Glomerular visceral epithelial cell (primary cell): ENCODE results near the gene GHDC.
"Not testable (repeated sequence)": the region's sequence is repeated elsewhere in the genome, so short reads cannot be mapped to it uniquely, and the experiment has no call there.

Experiments used
- DNase-seq: peaks from one replicate; pipeline ENCODE4 v3.0.0-alpha.2; 2016; ENCODE audit errors: extremely low spot score

The GHDC gene, protein sequence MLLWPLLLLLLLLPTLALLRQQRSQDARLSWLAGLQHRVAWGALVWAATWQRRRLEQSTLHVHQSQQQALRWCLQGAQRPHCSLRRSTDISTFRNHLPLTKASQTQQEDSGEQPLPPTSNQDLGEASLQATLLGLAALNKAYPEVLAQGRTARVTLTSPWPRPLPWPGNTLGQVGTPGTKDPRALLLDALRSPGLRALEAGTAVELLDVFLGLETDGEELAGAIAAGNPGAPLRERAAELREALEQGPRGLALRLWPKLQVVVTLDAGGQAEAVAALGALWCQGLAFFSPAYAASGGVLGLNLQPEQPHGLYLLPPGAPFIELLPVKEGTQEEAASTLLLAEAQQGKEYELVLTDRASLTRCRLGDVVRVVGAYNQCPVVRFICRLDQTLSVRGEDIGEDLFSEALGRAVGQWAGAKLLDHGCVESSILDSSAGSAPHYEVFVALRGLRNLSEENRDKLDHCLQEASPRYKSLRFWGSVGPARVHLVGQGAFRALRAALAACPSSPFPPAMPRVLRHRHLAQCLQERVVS

DNA sequence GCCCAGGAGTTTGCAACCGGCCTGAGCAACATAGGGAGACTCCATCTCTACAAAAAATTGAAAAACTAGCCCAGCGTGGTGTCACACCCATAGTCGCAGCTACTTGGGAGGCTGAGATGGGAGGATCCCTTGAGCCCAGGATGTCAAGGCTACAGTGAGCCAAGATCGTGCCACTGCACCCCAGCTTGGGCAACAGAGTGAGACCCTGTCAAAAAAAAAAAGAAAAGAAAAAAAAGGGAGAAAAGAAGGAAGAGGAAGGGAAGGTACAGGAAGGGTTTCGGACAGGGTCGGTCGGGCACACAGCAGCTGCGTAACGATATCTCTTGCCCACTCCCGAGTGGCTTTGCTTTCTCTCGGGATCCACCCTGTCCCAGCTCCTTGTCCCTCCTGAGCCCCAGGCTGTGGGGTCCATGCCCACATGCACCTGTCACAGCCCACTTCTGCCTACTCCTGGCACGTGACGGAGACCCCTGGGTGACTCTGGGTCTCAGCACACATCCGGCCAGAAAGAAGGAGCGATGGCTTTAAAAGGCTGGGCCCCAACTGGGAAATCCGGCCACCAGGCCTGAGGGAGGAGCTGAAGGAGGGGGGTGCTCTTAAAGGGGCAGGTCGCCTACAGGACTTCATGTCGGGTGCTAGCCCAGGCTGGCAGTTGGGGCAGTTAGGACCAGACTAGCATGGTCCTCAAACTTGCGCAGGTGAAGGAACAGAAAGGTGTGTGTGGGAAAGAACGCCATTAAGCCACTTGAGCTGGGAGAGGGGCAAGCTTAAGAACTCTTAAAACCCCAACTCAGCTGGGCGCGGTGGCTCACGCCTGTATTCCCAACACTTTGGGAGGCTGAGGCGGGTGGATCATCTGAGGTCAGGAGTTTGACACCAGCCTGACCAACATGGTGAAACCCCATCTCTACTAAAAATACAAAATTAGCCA lies at the start of gene GHDC:
Gene GHDC, minus strand, starts transcription at position 526 of the 931 bp plus-strand sequence. CDS start 913 bp downstream, outside the sequence.
- peak; percentile 74 for DNase-seq

DNA sequence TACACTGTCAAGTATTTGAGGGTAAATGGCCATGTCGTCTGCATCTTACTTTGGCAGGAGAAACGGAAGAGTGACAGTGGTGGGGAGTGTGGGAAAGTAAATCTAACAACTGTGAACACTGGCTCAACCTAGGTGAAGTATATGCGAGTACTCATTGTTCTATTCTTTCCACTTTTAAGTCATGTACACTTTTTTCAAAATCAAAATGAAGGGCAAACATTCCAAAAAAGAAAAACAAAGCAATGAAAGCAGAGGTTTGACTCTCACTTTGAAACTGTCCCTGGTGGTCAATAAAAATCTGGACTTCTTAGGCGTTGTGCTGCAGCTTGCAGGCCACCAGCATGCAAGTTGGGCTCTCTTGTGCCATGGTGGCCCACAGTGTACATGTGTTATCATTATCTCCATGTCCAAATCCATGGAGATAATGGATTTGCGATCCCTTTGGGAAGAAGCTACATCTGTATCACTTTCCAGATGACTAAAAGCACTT lies 49.2 kb upstream of the GHDC start:
- no peak for DNase-seq

GRCh38 chr17:42241871-42242270 lies 47.6 kb upstream of the GHDC start:
- DNase-seq, result no peak

DNA sequence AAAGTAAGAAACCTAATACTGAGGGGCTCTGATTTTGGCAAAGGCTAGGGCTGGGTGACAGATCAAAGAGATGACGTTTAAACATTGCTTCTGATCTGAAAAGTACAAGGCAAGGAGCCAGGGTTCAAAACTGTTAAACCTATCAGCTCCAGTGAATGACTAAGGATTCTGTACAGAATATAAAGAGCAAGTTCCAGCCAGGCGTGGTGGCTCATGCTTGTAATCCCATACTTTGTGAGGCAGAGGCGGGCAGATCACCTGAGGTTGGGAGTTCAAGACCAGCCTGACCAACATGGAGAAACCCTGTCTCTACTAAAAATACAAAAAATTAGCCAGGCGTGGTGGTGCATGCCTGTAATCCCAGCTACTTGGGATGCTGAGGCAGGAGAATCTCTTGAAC lies 46.6 kb upstream of the GHDC start:
- not testable (repeated sequence) for DNase-seq

DNA sequence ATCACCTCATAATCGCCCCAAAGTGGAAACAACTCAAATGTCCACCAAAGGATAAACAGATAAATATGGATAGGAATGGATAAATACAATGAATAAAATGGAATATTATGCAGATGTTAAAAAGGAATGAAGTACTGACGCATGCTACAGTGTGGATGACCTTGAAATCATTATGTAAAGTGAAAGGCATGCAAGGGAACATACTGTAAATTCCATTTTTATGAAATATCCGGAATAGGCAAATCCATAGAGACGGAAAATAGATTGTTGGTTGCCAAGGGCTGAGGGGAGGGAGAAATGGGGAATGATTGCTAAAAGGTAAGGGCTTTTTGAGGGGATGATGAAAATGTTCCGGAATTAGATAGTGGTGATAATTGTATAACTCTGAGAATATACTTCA lies 45.9 kb upstream of the GHDC start:
- DNase-seq, result no peak

DNA sequence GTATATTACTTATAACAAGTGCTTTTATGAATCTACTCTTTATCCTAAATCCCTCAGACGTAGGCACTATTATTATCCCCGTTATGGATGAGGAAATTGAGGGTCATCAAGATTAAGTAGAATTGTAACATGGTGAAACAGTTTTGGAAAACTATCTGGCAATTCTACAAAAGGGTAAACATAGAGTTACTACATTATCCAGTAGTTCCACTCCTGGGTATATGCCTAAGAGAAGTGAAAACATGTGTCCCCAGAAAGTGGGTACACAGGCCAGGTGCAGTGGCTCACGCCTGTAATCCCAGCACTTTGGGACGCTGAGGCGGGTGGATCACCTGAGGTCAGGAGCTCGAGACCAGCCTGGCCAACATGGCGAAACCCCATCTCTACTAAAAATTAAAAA lies 45.3 kb upstream of the GHDC start:
- DNase-seq, result not testable (repeated sequence)

DNA sequence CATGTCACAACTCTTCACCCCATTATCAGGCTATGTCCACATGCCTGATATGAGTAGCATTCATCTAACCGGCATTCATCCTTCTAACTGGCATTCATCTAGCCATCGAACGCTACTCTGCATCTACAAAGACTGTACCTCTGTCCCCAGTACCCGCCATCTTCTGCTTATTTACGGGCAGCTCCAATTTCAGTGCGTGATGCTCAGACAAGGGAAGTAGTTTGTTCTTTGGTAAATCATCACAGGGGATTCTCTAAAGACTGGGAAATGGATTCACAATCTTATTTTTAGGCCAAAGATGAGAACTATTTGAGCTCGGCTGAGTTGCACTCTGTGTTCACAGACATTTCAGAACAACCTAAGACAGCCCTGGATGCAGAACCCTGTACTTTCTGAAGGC lies 42.5 kb upstream of the GHDC start:
- no peak for DNase-seq

- DNase-seq, result no peak
Measured at GRCh38 chr17:42233994-42234393, 39.7 kb upstream of the GHDC start.

DNA sequence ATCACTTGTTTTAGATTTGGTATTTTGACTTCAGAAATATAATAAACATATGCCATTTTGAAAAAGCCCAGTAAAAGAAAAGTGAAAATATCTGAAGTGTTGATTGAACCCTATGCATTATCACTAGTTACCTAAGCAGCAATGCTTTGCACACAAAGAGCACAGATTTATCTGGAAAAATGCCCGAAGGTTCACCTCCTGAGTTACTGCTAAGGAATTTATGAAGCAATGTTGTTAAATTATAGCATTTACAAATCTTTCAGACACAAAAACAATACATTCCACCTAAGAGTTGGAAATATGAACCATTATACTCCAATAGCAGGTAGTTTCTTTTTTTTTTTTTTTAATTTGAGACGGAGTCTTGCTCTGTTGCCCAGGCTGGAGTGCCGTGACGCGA lies 38.9 kb upstream of the GHDC start:
- no peak for DNase-seq

DNA sequence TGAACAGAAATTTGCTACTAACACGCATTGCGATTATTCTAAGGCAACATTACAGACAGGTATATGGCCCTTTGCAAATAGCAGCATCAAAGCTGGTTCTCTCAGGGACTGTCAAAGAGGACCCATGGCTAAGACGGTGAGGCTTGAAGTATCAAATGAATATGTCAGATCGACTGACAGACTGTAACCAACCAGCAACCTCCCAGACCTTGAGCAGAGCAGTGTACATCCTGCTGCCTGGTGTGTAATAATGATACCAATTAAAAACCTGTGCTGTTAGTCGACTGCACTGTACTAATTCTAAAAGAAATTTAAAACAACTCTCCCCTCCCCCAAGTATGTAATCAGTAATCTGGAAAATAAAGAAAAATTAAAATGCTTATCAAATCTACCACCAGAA lies 35.9 kb upstream of the GHDC start:
- no peak for DNase-seq

DNA sequence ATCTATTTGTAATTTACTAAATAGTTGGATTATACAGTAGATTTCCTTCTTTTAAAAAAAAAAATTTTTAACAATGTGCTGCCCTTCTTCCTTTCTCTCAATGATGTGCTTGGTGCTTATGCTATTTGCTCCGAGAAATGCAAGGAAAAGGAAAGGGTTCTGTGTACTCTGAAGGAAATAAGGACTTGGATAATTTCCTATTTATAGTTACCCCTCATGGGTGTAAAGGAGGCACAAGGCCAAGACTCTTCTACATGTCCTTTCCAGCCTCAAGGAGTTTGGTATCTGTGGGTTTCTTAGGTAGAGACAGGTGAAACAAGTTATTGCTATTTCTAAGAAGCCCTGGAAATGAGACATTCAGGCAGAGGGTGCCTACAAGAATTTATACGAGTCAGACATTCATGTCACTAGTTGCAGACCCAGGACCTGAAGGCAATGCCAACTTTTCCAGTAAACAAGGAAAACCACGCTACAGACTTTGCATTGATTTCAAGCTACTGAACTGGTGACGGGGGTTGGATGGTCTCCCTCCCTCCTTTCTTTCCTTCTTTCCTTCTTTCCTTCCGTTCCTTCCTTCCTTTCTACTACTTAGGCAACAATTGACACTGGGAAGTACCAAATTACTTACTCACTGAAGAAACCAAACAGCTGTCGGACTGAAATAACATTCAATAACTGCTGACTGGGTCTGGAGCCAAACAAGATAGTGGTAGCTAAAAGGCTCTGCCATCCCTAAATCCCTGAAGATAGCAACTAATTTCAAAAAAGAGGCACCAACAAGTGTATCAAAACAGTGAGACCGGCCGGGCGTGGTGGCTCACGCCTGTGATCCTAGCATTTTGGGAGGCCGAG lies 33.8 kb upstream of the GHDC start:
- no peak for DNase-seq

DNA sequence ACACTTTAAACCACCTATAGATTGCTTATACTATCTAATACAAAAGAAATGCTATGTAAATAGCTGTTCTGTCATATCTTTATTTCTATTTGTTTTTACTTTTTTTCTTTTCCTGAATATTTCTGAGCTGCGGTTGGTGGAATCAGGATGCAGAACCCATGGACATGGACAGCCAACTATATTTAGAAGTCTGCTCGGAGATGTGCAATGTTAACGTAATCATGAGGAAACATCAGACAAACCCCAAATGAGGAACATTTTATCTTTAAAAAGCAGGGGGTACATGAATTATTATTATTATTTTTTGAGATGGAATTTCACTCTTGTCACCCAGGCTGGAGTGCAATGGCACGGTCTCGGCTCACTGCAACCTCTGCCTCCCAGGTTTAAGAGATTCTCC lies 31.4 kb upstream of the GHDC start:
- DNase-seq, result no peak

DNA sequence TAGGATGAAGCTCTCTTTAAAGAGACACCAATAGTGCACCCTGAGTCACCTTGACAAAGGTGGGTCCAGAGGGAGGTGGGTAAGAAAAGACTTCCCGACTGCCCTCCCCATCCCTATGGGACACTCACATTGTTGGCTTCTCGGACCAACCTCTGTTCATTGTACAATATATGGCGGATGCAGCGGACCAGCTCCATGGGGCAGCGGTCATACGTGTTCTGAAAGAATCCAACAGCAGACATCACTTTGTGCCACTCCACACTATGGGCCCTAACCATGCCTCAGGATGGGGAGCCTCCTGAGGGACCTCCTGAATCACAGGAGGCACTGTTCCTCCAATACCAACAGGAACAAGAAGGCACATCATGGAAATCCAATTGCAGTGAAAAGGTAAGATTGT lies 30.4 kb upstream of the GHDC start:
- DNase-seq, result no peak

DNA sequence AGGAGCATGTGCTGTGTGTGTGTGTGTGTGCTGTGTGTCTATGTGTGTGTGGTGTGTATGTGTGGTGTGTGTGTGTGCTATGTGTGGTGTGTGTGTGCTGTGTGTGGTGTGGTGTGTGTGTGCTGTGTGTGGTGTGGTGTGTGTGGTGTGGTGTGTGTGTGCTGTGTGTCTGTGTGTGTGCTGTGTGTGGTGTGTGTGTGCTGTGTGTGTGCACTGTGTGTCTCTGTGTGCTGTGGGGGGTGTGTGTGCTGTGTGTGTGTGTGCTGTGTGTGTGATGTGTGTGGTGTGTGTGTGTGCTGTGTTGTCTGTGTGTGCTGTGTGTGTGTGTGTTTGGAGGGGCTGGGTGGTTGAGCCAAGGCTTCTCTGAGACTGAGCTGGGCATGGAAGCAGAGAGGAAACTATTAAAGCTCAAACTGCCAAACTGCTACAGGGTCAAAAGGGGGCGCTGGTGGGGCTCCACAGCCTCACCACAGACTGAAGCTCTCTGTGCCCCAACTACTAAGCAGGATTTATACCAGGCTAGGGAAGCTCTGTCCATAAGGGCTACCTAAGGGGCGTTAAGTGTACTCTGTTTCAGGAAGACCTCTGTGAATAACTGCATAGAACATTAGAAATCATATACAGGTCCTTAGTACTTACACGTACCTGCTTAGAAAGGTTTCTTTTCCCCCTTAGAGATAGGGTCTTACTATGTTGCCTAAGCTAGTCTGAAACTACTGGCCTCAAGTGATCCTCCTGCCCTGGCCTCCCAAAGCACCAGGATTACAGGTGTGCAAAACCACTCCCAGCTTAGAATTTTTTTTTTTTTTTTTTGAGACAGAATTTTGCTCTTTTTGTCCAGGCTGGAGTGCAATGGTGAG lies 27.8 kb upstream of the GHDC start:
- peak; percentile 53 for DNase-seq

DNA sequence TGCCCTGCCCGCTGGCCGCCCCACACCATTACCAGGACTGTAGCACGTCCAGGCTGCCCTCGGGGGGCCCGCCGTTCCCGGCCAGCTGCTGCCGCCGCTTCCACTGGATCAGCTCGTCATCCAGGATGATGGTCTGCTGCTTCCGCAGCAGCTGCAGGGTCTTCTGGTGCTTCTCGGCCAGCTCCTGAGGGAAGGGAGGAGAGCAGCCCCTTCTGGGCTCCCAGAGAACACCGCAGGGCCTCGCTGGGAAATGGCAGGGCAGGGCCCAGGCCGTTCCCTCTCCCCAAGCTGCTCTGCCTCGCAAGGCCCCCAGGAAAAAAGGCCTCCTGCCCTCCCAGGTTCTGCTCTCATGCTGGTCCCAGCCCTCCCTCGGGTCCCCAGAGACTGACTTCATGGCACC lies 25.0 kb upstream of the GHDC start:
- not testable (repeated sequence) for DNase-seq

GRCh38 chr17:42214156-42214555 lies 19.9 kb upstream of the GHDC start:
- DNase-seq, result no peak

DNA sequence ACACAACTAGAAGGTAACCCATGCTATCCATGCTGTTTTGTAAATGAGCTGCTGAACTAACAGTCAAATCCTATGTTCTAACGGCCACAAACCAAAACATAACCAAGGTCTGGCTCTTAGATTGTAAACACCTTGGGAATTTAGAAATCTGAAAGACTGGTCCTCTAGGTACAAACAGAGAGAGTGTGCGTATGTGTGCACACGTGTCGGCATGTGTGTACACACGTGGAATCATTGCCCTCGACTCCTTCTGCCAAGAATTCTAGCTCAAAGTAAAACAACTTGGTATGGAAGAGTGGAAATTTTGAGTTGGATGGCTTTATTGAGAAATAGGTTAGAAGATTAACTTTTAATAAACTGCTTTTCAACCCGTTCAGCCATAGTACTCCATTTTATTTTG lies 18.1 kb upstream of the GHDC start:
- no peak for DNase-seq

- not testable (repeated sequence) for DNase-seq
Measured at GRCh38 chr17:42211921-42212341, 17.6 kb upstream of the GHDC start.

DNA sequence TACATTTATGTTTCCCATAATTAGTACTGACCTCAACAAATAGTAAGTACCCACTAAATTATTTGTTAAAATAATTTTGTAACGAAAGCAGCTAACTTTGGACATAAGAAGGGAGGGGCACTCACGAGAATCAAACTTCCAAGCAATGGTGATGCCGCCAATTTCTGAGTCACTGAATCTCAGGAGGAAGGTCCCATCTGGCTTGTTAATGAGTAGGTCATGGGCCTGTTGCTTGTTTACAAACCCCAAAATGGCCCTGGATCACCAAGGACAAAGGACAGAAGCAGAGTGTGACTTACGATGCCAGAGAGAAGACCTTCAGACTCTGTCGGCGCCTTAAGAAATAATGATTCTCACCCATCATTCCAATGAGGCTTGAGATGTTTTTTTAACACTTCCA lies 15.8 kb upstream of the GHDC start:
- DNase-seq, result no peak

- not testable (repeated sequence) for DNase-seq
Measured at GRCh38 chr17:42206153-42206612, 11.9 kb upstream of the GHDC start.
